GM21390 (cell line): ENCODE results near the gene C7orf57.

Source experiments
- ATAC-seq: cut with Tn5 transposase; IDR thresholded peaks from one replicate; pipeline ENCODE4 v1.9.1; 2021; ENCODE audit not compliant: unreplicated experiment

C7orf57 gene

GRCh38 chr7:48084727-48085432 is 49.5 kb downstream of the C7orf57 start:
- ATAC-seq, result peak; percentile 62

- ATAC-seq, result no peak
Measured at GRCh38 chr7:48085433-48085791, 50.1 kb downstream of the C7orf57 start.

- no peak for ATAC-seq
Measured at GRCh38 chr7:48085942-48086341, 50.6 kb downstream of the C7orf57 start.

GRCh38 chr7:48087349-48087748 is 52.0 kb downstream of the C7orf57 start:
- peak; percentile 15 for ATAC-seq

GRCh38 chr7:48088559-48089045 is 53.3 kb downstream of the C7orf57 start:
- ATAC-seq, result peak; percentile 50

- ATAC-seq, result peak; percentile 49
Measured at GRCh38 chr7:48089046-48090003, 54.0 kb downstream of the C7orf57 start, which contains the start of gene UPP1. UPP1 (plus strand) TSS chr7:48089265; CDS start chr7:48094784, 5,519 bp downstream.

GRCh38 chr7:48090095-48090805 is 54.9 kb downstream of the C7orf57 start:
- ATAC-seq, result no peak

DNA sequence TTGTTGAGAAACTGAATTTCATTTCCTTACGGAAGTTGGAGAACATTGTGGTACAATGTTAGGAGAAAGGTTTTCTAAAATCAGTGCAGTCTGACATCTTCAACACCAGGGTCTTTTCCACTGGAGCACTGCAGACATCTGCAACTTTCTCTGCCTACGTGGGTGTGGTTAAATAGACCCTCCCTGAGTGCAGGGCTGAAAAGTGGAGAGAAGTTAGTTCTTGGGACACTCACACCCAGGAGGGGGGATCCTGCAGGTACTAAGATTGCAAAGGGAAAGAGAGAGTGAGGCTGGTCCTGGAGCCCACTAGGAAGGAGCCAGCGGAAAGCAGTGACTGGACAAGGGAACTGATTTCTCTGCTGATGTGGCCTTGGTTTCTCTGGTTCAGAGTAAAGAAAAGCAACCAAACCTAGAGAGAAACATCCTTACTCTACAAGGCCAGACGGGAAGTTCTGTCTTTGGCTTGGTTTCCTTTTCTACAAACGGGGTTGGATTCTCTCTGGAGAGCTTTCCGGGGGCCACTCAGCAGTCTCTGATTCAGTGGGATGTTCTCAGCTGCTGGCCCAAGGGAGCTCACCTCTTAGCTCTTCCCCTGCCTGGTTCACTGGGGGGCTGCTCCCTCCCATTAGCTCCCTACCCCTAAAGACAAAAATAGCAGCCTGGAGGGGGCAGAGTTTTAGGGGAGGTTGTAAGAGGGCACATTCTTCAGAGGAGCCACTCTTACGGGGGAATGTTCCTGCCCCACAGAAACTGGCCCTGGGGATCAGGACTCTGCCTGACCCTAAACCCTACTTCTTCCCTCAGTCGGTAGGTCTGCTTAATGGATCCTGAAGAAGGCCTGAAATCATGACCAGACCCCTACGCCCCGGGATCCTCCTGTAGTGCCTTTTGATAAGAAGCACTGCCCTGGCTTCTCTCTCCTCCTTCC is 56.4 kb downstream of the C7orf57 start:
- no peak for ATAC-seq

GRCh38 chr7:48094861-48095293 is 59.5 kb downstream of the C7orf57 start:
- ATAC-seq, result no peak

DNA sequence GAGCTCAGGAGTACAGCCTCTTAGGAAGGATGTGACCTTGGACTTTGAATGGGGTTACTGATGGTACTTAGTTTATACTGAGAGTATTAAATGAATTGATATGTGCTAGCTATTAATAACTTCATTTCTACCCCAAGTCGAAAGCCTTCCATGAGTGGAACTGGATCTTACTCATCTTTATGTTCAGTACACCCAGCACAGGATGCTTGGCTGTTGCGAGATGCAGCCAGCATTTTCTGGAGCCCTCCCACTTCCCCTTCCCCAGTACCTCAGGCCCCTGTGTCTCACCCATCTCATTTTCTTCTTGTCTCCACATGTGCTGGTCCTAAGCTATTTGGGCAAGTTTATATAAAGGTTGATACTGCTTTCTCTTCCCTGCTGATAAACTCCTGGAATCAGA is 60.9 kb downstream of the C7orf57 start:
- ATAC-seq, result no peak

- no peak for ATAC-seq
Measured at GRCh38 chr7:48097521-48098231, 62.3 kb downstream of the C7orf57 start.

GRCh38 chr7:48098846-48099245 is 63.5 kb downstream of the C7orf57 start:
- ATAC-seq, result no peak

- no peak for ATAC-seq
Measured at GRCh38 chr7:48099781-48100180, 64.4 kb downstream of the C7orf57 start.

DNA sequence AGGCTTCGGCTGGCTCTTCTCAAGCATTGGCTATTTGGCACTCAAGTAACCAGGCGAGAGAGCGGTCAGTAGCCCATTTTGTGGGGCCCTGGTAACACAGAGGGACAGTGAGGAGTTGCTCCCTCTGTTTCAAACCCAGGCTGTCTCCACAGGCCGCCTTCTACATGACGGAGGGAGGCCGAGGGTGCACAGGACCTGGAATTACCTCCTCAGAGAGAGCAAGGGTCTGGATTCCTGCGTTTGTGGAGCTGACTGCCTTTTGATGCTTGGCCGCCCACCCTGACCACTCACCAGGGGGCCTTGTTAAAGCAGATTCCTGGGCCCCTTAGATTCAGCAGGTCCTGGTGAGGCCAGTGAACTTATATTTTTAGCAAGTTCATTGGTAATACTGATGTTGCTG is 66.0 kb downstream of the C7orf57 start:
- ATAC-seq, result no peak

DNA sequence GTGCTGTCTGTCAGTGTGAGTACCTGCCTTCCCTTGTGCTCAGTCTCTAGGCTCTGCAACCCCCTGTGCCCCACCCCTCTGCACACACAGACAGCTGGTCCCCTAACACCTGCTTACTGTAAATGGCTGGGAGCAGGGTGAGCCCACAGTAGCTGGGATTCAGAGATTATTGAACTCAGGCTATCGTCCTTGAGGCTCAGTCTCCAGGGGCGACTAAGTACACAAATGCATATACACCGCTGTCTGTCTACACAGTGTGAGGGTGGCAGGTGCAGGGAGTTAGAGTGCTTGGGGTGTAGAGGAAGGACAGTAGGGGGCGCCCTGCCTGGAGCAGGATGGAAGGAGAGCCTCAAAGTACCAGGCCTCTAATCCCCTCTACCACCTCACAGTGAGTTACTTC is 66.6 kb downstream of the C7orf57 start:
- ATAC-seq, result no peak

DNA sequence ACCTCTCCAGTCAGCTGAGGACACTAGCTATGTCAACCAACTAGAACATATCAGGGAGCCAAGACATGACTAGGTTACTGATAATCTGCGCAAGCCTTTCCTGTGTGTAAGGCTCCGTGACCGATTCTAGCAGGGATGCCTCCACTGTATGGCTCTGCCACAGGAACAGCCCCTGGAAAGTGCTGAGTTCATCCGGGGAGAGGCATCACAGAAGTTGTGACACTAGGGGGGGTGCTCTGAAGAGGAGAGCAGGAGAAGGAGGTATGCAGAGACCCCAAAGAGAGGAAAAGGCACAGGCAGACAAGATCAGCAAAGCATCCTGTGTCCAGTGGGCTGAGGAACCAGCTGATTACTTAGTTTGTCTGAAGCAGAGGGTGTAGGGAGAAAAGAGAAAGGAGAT is 67.2 kb downstream of the C7orf57 start:
- no peak for ATAC-seq

GRCh38 chr7:48105045-48105444 is 69.7 kb downstream of the C7orf57 start:
- no peak for ATAC-seq

GRCh38 chr7:48106906-48107659 is 71.7 kb downstream of the C7orf57 start:
- ATAC-seq, result no peak
